Measurements from ENCODE around the gene PLEK.
"Not testable (repeated sequence)": the region's sequence is repeated elsewhere in the genome, so short reads cannot be mapped to it uniquely, and the experiment has no call there.

DNA sequence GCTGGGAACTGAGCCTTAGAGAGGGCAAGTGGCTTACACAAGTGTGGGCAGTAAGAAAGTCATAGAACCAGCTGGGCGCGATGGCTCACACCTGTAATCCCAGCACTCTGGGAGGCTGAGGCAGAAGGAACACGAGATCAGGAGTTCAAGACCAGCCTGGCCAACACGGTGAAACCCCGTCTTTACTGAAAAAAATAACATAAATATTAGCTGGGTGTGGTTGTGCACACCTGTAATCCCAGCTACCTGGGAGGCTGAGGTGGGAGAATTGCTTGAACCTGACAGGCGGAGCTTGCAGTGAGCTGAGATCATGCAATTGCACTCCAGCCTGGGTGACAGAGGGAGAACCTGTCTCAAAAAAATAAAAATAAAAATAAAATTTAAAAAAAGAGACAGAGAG lies 13.7 kb downstream of the PLEK start:
- TF ChIP-seq, protein P1, sequence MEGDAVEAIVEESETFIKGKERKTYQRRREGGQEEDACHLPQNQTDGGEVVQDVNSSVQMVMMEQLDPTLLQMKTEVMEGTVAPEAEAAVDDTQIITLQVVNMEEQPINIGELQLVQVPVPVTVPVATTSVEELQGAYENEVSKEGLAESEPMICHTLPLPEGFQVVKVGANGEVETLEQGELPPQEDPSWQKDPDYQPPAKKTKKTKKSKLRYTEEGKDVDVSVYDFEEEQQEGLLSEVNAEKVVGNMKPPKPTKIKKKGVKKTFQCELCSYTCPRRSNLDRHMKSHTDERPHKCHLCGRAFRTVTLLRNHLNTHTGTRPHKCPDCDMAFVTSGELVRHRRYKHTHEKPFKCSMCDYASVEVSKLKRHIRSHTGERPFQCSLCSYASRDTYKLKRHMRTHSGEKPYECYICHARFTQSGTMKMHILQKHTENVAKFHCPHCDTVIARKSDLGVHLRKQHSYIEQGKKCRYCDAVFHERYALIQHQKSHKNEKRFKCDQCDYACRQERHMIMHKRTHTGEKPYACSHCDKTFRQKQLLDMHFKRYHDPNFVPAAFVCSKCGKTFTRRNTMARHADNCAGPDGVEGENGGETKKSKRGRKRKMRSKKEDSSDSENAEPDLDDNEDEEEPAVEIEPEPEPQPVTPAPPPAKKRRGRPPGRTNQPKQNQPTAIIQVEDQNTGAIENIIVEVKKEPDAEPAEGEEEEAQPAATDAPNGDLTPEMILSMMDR (IDR thresholded peaks at IDR 0.05): not testable (repeated sequence)
- TF ChIP-seq POLR2A (IDR thresholded peaks at IDR 0.05): not testable (repeated sequence)

Measured in adrenal gland (tissue), 5 donors.